HepG2 (cell line): ENCODE results near the gene FIS1.

Experiments used
- CREB1 ChIP-seq, 2 experiments: fragments of 450-650 bp in 1 of 2; IDR thresholded peaks; 2 replicates each; pipeline ENCODE4 v1.6.1; 2016 to 2017; ENCODE audit warnings: control low read depth in 1 of 2, mild to moderate bottlenecking in 1 of 2, missing compliant biosample characterization in 1 of 2, missing genetic modification characterization in 1 of 2
- GATAD1 ChIP-seq: IDR thresholded peaks from 2 replicates; pipeline ENCODE4 v1.6.1; 2016; ENCODE audit warnings: missing genetic modification reagents, missing compliant biosample characterization
- MNT ChIP-seq: fragments of 450-650 bp; IDR thresholded peaks from 2 replicates; pipeline ENCODE4 v1.6.1; 2016
- REXO4 ChIP-seq: sonication (generic); formaldehyde crosslinking; IDR thresholded peaks from 2 replicates; pipeline ENCODE4 v1.8.0; 2022; ENCODE audit warnings: missing genetic modification reagents, mild to moderate bottlenecking, borderline replicate concordance
- RXRA ChIP-seq: sonication (generic); formaldehyde crosslinking; IDR thresholded peaks from 2 replicates; pipeline ENCODE4 v1.5.1; 2020; ENCODE audit warnings: missing genetic modification reagents

GRCh38 chr7:101216001-101216859, 28.7 kb downstream of the FIS1 start:
- TF ChIP-seq CREB1 (IDR thresholded peaks at IDR 0.05) = no peak
- TF ChIP-seq CREB1 (CRISPR knock-in tag; IDR thresholded peaks at IDR 0.05) = no peak
- no peak for TF ChIP-seq REXO4 (CRISPR knock-in tag)
- TF ChIP-seq RXRA (CRISPR knock-in tag) = no peak
- no peak for TF ChIP-seq MNT
- no peak for TF ChIP-seq GATAD1
